GM23338 (cell line): ENCODE data around the gene RWDD3.

Experiments used
- CTCF ChIP-seq, 2 experiments: fragments of 200-600 bp in 1 of 2; sonication (generic) in 1 of 2; conservative IDR thresholded peaks; 2 replicates each; pipeline versions ENCODE4 v1.5.1 to v1.6.1; 2016 to 2017; ENCODE audit warnings: antibody characterized with exemption in 2 of 2, low read depth in 2 of 2, mild to moderate bottlenecking in 2 of 2, moderate library complexity in 1 of 2
- EZH2 ChIP-seq: fragments of 200-600 bp; sonication (generic); IDR thresholded peaks from one replicate; pipeline ENCODE4 v1.8.0; 2017; ENCODE audit warnings: antibody characterized with exemption, mild to moderate bottlenecking, low read depth; ENCODE audit not compliant: unreplicated experiment
- EZH2phosphoT487 ChIP-seq: fragments of 200-600 bp; sonication (generic); IDR thresholded peaks from one replicate; pipeline ENCODE4 v1.8.1; 2018; ENCODE audit warnings: antibody characterized with exemption; ENCODE audit not compliant: unreplicated experiment
- NANOG ChIP-seq: IDR thresholded peaks from 2 replicates; pipeline ENCODE4 v1.6.1; 2016; ENCODE audit warnings: antibody characterized with exemption, borderline replicate concordance
- POLR2AphosphoS5 ChIP-seq: IDR thresholded peaks from 2 replicates; pipeline ENCODE4 v1.6.1; 2016; ENCODE audit warnings: antibody characterized with exemption, low read depth
- REST ChIP-seq: IDR thresholded peaks from one replicate; pipeline ENCODE4 v1.6.1; 2018; ENCODE audit warnings: antibody characterized with exemption; ENCODE audit not compliant: unreplicated experiment
- STAT1 ChIP-seq: IDR thresholded peaks from one replicate; pipeline ENCODE4 v1.6.1; 2016; ENCODE audit warnings: antibody characterized with exemption; ENCODE audit not compliant: unreplicated experiment

GRCh38 chr1:95233319-95233736 lies 682 bp upstream of the RWDD3 start:
- TF ChIP-seq EZH2 (no peak), CTCF (conservative IDR thresholded peaks at IDR 0.05; ENCODE audit: low read depth in 2 of 2) (no peak), REST (no peak), EZH2phosphoT487 (no peak), NANOG (no peak), STAT1 (no peak), POLR2AphosphoS5 (no peak)
